ENCODE results near the gene DAGLB.
"Not testable (repeated sequence)": the region's sequence is repeated elsewhere in the genome, so short reads cannot be mapped to it uniquely, and the experiment has no call there.

Gene DAGLB

DNA sequence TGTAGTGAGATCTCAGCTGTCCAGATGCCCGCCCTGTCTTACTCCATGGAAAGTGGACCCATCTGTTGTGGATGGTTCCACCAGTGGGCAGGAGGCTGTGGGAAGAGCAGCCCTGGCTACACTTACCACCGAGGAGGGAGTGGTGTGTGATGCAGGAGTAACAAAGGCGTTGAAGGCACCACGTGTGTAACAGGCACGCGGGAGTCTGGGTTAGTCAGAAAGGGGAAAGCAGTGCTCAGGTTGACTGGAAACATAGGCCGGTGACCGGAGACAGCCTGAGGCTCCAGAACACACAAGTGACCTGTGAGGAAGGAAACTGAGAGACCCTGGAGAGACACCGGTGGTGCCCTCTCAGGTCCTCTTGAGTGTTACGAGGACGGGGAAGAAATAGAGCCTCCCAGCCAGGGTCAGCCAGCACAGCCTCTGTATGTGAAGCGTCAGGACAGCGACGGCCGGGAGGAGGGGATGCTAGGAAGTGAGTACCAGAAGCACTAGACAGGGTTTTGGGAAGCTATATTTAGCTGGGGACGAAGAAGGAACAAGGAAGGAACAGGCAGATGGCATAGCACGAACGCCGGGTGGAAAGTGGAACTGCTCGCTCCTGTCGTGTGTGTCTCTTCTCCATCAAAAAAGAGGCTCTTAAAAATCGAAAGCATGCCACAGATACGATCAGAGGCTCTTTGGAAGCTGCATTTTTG lies 51.7 kb downstream of the DAGLB start:
- no peak for DNase-seq

DNA sequence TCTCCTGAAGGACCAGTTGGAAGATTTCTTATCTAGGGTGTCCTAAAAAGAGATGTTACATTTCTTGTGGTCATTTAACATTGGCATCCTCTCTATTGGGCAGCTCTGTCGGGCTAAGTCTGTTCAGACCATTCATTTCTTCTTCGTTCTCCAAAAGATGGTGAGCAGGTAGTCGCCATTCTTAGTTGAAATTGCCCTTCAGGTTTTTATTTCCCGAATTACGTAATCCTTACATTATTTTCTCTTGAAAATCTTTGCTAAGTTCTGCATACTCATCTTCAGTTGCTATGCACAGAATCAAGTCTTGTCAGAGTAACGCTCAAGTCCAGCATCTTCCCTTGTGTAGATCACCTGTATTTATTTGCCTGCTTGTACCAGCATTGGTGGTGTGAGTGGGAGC lies 53.6 kb downstream of the DAGLB start:
- no peak for DNase-seq

DNA sequence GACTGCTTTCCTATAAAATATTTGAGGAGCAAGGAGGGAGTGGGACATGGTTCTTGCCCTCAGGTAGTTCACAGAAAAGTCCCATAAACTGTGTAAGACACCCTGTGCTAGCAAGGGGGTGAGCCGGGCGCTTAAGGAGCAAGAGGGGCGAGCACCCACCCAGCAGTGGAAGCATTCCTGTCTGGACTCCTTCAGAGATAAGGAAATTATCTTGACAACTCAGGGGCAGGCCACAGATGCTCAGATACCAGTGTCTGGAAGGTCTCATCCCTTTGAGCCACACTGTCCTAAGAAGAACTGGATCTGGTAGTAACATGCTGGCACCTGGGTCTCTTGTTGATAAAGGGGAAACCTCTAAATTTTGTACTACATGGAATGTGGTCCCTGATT lies 54.1 kb downstream of the DAGLB start:
- no peak for DNase-seq

DNA sequence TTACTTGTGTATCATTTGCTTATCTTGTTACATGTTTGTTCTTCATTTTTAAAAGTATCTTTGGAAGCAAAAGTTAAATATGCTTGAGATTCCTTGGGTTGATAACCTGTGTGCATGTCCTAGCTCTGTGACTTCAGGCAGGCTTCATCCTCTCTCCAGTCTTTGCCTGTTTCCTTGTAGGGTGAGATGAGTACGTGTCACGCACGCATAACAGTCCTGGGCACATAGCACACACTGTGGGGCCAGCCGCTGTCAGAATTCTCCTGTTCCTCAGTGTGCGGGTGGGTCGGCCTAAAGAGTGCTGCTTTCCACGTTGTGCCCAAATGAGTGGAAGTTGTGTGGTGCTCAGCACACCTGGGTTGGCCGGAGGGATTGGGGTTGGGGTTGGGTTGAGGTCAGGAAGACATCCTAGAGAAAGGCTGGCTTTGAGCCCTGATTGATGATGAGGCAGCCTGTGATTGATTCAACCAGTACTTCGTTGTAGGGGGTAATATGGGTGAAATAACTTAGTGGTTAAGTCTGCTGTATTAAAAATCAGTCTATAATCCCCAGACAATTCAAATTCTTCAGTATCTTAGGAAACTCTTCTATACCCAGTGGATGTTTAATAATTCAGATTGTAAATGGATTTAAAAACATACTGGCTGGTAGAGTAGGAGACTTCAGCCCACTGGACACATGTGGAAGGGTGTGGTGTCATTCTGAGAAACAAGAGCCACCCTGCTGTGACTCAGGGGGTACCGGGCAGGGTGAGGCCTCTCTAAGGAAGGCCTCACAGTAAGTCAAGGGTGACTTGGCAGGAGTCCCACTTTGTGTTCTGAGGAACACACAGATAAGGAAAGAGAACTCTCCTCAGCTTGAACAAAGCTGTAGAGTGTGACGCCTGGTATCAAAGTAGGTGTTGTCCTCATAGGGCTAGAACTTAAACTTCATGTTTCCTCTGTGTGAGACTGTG lies 54.8 kb downstream of the DAGLB start:
- DNase-seq = no peak

DNA sequence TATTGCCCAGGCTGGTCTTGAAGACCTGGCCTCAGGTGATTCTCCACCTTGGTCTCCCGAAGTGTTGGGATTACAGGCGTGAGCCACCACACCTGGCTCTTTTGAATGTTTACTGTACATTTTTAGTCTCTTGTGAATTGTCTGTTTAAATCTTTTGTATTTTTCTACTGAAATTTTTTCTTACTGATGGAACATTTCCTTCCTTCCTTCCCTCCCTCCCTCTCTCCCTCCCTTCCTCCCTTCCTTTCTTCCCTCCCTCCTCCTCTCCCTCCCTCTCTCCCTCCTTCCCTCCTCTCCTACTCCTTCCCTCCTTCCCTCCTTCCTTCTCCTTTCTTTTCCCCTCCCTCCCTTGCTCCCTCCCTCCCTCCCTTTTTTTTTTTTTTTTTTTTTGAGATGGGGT lies 58.0 kb downstream of the DAGLB start:
- DNase-seq = no peak

DNA sequence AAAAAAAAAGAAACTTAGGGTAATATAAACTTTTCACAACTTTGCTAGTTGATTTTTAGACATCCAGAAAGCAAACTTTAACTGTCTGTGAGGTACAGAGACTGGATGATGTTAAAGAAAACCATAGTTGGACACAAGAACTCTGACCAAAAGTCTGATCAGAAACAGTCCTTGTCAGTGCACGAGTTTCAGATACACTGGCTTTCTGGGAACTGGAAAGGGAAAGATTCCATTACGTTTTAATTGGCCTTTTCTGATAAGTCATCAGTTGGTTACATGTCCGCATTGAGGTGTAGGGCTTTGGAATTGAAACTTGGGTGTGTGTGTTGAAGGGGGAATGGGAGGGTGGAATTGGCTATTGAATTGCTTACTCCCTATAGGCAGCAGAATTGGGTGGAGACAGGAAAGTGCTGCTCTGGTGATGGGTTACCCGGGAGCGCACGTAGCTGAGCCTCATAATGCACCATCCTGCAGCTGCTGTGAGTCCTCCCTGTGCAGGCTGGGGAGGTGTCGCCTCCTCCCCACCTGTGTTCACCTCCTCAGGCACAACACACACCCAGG lies 59.9 kb downstream of the DAGLB start:
- no peak for DNase-seq

DNA sequence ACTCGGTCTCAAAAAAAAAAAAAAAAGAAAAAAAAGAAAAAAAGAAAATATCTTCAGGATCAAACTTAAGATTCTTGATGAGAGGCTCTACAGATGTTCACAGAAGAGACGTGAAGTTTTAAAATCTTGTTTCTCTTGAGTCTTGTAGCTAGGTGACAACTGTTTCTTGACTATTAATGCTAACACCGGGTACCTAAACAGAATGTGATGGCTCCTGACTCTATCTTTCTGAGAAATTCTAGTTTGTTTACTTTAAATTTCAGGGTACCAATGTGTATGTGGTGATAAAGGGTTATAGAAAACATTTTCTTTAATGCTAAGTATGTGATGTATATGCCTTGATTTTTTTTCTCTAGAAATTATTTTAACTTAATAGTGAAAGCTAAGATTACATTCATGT lies 61.0 kb downstream of the DAGLB start:
- DNase-seq = no peak

DNA sequence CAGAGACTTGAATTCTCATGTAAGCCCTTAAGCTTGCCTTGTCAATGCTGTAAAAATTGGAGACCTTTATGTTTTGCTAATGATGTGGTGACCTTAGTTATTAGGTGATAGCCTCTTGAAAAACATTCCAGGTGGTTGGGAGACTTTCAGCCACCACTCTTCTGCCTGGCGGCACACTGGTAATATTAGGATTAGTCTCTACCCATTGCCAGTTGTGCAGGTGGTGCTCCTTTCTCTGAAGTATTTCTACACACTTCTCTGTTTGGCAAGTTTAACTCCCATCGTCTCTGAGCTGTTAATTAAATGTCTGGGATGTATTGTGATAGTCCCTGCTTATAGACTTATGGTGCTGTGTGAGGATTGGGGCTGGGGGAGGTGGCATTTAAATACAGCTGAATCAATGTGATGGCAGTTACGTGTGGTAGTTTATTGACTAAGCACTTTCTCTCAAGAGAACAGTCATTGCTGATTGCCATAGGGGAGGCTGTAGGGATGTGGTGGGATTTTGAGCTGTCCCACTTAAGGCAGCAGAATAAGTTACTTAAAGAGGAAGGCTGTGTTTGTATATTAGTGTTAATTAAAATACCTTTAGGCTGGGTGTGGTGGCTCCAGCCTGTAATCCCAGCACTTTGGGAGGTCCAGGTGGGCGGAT lies 61.7 kb downstream of the DAGLB start:
- no peak for DNase-seq

DNA sequence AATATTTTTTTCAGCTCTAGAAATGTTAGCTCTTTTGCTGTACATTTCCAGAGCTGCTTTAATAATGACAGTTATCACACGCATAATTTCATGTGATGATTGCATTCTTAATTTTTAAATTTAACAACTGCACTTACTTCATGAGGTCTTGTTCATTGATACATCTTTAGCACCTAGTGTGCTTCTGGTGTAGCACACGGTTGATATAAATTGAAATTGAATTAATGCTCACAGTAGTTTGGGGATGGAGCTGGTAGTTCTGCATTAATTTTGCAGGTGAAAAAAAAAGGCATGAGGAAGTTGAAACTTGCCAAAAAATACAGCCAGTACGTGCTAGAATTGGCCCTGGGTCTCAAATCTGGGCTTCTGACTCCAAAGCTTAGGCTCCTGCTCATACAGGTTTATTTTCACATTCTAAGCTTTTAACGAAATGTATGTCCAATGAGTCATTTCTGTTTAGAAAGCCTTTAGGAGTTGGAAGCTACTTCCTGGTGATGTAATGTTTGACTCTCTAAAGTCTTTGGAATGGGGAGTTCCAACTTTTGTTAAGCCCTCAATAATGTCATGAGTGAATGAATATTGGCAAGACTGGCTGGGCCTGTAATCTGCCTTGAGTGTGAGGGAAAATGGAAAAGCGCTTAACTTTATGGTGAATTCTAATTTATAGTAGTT lies 62.5 kb downstream of the DAGLB start:
- DNase-seq = no peak

DNA sequence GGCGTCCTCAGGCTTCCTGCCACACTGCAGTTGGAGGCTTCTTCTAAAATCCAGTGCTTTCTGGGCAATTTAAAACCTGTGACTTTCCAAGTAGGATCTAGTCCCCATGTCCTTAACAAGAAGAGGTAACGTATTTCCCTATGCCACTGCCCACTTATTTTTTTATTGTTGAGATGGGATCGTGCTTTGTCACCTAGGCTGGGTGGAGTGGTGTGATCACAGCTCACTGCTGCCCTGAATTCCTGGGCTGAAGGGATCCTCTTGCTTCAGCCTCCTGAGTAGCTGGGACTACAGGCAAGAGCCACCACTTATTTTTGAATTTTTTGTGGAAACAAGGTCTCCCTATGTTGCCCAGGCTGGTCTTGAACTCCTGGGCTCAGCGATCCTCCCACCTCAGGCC lies 63.4 kb downstream of the DAGLB start:
- DNase-seq = no peak

DNA sequence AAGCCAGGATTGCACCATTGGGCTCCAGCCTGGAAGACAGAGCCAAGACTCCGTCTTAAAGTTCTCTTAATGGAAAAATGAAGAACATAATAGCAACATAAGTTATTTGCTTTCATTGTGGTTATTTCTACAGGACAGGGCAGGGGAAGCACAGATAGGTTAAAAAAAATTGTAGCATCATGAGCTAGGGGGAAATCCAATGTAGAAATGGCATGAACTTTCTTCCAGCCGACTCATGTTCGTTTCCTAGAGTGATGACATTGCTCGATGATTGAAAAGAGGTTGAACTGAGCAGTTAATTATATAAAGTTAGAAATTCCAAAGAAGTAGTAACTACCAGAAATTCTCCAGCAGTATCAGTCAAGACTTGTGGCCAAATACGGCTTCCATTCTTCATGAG lies 64.9 kb downstream of the DAGLB start:
- no peak for DNase-seq

DNA sequence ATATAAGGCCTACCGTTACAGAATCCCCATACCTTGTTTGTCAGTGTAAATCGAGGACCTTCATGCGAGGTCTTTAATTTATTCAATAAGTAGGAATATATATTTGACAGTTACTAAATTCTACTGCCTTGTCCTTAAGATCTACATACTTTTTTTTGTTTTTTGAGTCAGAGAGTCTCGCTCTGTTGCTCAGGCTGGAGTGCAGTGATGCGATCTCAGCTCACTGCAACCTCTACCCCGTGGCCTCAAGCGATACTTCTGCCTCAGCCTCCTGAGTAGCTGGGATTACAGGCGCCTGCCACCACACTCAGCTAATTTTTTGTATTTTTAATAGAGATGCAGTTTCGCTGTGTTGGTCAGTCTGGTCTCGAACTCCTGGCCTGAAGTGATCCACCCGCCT lies 65.9 kb downstream of the DAGLB start:
- not testable (repeated sequence) for DNase-seq

DNA sequence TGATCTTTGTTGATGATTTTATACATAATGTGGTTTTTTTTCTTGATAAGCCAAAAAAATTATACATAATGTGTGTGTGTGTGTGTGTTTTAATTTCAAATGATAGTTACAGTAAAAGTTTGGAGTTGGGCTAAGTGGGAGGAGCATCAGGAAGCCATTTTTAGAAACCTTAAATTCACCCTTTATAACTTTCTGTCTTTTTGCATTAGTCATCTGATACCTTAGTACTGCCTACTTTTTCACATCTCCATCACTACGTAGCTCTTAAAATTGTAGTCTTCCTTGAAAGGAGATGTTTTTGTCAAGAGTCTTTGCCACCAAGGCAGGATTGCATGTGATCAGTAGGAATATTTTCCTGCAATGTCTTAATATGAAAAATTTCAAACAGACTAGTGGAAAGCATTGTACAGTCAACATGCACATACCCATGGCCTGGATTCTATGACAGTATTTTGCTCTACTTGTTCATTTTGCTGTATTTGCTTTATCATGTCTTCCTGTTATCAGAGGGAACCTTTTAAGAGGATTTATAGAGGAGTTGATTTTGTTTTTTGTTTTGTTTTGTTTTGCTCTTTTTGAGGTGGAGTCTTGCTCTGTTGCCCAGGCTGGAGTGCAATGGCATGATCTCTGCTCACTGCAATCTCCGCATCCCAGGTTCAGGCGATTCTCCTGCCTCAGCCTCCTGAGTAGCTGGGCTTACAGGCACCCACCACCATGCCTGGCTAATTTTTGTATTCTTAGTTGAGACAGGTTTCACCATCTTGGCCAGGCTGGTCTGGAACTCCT lies 67.3 kb downstream of the DAGLB start:
- DNase-seq = no peak

DNA sequence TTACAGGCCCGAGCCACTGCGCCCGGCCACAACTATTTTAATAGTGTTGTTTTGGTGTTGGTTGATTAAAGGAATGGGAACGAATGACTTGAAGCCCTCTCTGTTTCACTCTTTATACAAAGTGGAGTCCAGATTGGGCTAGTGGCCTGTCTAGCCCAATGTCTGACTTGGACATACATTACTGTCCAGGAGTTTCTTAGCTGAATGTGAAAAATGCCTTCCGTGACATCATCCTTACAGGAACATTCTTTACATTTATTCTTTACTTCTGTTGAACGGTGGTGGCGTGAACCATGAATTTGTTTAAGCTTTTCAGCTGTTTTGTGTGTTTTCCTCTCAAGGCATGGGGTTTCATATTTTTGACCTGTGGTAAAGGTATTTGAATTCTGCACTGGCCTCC lies 67.9 kb downstream of the DAGLB start:
- no peak for DNase-seq

DNA sequence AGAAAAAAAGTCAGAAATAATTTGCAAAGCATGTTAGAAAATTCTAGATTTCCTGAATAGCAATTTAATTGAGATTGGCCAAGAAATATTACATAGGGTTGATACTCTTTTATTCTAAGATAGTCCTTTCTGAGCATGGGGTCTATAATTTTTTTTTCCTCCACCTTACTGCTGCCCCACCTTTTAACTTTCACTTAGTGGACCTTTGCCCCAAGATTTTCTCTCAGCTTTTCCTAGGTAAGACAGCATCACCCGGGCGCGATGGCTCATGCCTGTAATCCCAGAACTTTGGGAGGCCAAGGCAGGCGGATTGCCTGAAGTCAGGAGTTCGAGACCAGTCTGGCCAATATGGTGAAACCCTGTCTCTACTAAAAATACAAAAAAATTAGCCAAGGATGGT lies 69.2 kb downstream of the DAGLB start:
- DNase-seq = not testable (repeated sequence)

DNA sequence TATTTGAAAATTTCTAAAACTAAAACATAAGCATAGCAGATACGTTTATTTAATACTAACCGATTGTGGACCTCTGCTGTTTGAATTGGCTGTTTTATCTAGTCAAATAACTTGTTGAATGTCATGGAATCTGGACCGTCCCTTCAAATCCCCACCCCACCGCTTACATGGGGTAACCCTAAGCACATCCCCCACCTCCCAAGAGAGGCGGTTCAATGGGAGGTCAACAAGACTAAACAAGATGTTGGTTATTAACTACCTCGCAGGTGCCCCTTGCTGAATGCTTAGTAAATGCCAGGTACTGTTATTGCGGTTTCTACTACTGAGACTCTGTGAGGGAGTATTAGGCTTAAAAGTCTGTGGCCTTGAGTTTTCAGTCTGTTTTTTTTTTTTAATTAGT lies 70.9 kb downstream of the DAGLB start:
- DNase-seq = no peak

DNA sequence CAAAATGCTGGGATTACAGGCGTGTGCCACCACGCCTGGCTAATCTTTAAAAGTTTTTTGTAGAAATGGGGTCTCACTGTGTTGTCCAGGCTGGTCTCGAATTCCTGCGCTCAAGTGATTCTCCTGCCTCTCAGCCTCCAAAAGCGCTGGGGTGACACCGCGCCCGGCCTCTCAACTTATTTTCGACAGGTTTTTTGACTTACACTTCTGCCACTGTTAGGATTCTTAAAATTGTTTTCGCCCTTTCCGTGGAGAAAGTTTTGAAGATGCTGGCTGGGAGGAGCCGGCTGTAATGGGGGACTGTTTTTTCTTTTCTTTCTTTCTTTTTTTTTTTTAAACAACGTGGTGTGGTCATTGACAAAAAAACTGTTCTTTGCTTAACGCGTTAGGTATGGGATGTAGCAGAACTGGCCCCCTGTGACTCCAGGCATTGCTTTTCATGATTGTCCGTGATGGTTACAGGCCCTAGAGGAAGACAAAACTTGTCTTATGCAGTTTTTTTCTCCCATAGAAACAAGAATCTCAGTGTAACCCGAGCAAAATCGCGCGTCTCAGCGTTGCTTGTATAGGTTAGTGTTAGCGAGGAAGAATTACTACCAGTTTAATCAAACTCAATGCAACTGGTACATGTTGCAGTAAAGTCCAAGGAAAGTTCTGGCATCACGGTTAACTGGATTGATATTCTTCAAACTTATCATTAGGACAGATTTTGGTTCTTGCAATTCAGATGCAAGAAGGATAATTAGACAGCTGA lies 72.2 kb downstream of the DAGLB start:
- no peak for DNase-seq

DNA sequence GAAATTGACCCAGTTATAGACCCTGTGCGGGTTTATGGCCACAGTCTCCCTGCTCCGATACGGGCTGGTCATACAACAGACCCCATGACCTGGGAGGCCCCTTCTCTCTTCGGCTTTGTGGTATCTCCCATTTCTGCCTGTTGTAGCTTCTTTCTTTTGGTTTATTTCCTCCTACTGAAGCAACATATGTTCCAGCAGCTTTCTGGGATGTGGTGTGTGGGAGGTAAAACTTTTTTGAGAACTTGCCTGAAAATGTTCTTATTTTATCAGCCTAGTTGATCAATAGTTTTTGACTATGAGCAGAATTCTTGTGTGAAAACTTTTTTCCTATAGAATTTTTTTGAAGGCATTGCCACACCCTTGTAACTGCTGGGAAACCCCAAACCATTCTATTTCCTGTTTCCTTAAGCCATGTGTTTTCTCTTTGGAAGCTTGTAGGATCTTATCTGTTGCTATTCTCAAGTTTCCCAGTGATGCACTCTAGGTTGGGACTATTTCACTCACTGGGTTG lies 80.0 kb downstream of the DAGLB start:
- no peak for DNase-seq

DNA sequence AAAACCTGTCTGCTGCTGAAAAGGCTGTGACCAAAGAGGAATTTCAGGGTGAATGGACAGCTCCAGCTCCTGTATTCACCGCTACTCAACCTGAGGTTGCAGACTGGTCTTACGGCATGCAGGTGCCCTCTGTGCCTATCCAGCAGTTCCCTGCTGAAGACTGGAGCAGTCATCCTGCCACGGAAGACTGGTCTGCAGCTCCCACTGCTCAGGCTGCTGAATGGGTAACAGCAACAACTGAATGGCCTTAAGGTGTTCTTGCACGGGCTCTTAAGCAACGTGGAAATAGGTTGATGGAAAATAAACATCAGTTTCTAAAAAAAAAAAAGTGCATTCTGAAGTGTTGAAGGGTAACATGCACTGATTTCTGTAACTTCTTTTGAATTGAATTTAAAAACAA lies 82.3 kb downstream of the DAGLB start:
- DNase-seq = no peak

DNA sequence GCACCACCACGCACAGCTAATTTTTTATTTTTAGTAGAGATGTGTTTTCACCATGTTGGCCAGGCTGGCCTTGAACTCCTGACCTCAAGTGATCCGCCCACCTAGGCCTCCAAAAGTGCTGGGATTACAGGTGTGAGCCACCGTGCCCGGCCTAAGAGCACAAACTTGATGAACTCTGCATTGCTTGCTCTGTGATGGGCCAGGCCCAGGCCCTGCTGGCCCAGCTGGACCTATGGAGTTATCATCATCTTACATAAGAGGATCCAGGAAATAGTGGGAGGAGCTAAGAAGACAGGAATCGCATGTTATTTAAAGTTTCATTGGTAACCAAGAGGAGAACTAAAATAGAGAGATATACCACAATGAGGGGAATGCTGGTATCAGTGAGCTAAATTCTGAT lies 86.9 kb downstream of the DAGLB start:
- no peak for DNase-seq

DNA sequence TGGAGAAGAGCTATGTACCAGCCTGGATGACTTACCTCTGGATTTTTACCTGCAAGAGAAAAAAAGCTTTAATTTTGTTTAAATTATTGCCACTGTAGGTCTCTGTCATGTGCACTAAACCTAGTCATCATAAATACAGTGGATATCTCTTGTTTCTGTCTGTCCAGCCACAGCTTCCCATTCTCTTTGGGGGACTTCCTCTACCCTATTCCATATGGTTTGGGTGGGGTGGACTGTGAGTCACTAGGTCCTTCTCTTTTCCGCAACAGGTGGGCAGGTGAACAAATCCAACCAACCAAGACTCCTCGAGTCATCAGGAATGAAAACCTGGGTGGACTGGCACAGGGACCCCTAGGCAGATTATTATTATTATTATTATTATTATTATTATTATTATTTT lies 88.0 kb downstream of the DAGLB start:
- no peak for DNase-seq
